ENCODE results near the gene GBA2. TPM values are rescaled to one million over a fixed set of nuclear protein-coding genes. Genes with fewer than 3 reads are reported as not detected.
A peak's percentile ranks its signal among the peaks of the same experiment; 100 is the strongest.

GBA2 gene
- total RNA-seq, 1 experiment from 2014 or later, result 63.6 TPM

- peaks cover under 1 to 4% of the 10 kb centered on the region in 2 experiments; a peak in 2 of 4 replicates for H3K4me1 ChIP-seq (ENCODE audit: control insufficient read depth in 1 of 2, insufficient read depth in 2 of 2, low read length in 2 of 2)
- H3K4me3 ChIP-seq (replicated peaks in 1 of 2; ENCODE audit: low read depth in 1 of 2, low read length in 2 of 2), result no peak overlapping the region
- intact Hi-C loops (cut with micrococcal nuclease), result no loop called here
- no TSS peak for BruUV-seq (replicated peaks)
- no peaks in the 10 kb centered on the region for H3K9me3 ChIP-seq (ENCODE audit: control insufficient read depth in 1 of 2, insufficient read depth in 1 of 2, low read depth in 1 of 2, low read length in 2 of 2)
- H2AFZ ChIP-seq (ENCODE audit: low read depth, low read length, poor library complexity, severe bottlenecking), result no peak overlapping the region
- TF ChIP-seq POLR2AphosphoS5 (IDR thresholded peaks at IDR 0.05; ENCODE audit: low read depth, low read length) (0 out of 2 replicates have a peak, but pooled peaks have one; percentile 23), MAX (IDR thresholded peaks at IDR 0.05) (no peak), CTCF (IDR thresholded peaks at IDR 0.05 in 2 of 3, conservative IDR thresholded peaks at IDR 0.05 in 1 of 3; ENCODE audit: borderline replicate concordance in 1 of 3, insufficient read depth in 1 of 3, low read depth in 2 of 3, low read length in 2 of 3) (peak in 2 of 3 experiments; percentile 96 to 97; a peak in 4 of 6 replicates)
- POLR2A ChIA-PET, result interaction anchor here (0.9 to 1.6 kb wide), 5 partner anchors 8 to 37 kb away, joined by 3 to 6 read pairs (median 4); partner anchors contain the start of gene CREB3
- RAD21 ChIA-PET (ENCODE audit: low non-redundant PET in 1 of 2, low total read pairs in 2 of 2, uncharacterized antibody in 2 of 2, unreplicated experiment in 2 of 2), result interaction anchor here in 1 of 2 experiments (0.7 to 1.1 kb wide), 4 partner anchors 34 to 186 kb away, joined by 3 to 4 read pairs (median 3); partner anchors contain the start of genes CCDC107 and RMRP
- peaks cover 36 to 52% of the 10 kb centered on the region in 2 experiments for H3K36me3 ChIP-seq (ENCODE audit: control insufficient read depth in 1 of 2, insufficient read depth in 2 of 2, low read length in 2 of 2)
- peak overlapping the region; percentile 2; the same call in 1 of the 2 replicates for H3K27ac ChIP-seq (ENCODE audit: low read depth, low read length)
- no peaks in the 10 kb centered on the region for H4K20me1 ChIP-seq (ENCODE audit: insufficient read depth)
- H3K79me2 ChIP-seq (ENCODE audit: insufficient read depth, low read length), result no peaks in the 10 kb centered on the region
- H3K27me3 ChIP-seq (ENCODE audit: insufficient read depth, low read length), result no peaks in the 10 kb centered on the region
- peak; percentile 94 for ATAC-seq
- no peak overlapping the region for H3K4me2 ChIP-seq (ENCODE audit: low read length)
- no peaks in the 10 kb centered on the region for H3K9me2 ChIP-seq (ENCODE audit: insufficient read depth)
- CTCF ChIA-PET, result interaction anchor here (0.6 to 3.7 kb wide), 25 partner anchors 9 to 186 kb away, joined by 3 to 33 read pairs (median 4); partner anchors contain the start of genes ARHGEF39, CA9, CCDC107 and CREB3
- no peak overlapping the region for H3K9ac ChIP-seq (ENCODE audit: low read length)
- DNase-seq (ENCODE audit: low read depth, low spot score), result peak; percentile 37
Measured at GRCh38 chr9:35696520-35697215, 52.4 kb downstream of the GBA2 start.
